ENCODE data around the gene MAGI1.

DNA sequence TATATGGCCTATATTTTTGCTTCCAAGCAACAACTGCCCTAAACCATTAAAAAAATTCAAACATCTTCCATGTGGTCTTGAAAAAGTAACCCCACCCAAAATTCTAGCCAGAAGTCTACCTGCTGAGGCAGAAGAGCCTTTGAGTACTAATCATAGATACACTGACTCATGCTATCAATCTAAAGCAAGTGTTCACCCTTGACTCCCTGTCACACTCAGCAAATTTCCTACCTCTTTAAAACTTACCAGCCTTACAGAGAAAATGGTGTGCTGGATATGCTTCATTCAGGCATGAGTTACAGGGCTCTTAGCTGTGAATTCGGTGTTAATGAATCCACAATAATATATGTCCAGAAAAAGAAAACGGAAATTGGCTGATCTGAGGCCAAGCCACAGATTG lies 373.8 kb downstream of the MAGI1 start:
- TF ChIP-seq ZFP3 (CRISPR knock-in tag; IDR thresholded peaks at IDR 0.05) (no peak), ZNF70 (CRISPR knock-in tag; IDR thresholded peaks at IDR 0.05) (no peak), PPARA (CRISPR knock-in tag; IDR thresholded peaks at IDR 0.05; ENCODE audit: borderline replicate concordance) (no peak), TCF4 (CRISPR knock-in tag; IDR thresholded peaks at IDR 0.05; ENCODE audit: borderline replicate concordance) (no peak), ZC3H10 (CRISPR knock-in tag; IDR thresholded peaks at IDR 0.05) (no peak), RARB (CRISPR knock-in tag; IDR thresholded peaks at IDR 0.05) (no peak), ZNF565 (CRISPR knock-in tag; conservative IDR thresholded peaks at IDR 0.05; ENCODE audit: low read depth) (no peak), OSR1 (CRISPR knock-in tag; IDR thresholded peaks at IDR 0.05) (no peak)
- TF ChIP-seq, protein P1, sequence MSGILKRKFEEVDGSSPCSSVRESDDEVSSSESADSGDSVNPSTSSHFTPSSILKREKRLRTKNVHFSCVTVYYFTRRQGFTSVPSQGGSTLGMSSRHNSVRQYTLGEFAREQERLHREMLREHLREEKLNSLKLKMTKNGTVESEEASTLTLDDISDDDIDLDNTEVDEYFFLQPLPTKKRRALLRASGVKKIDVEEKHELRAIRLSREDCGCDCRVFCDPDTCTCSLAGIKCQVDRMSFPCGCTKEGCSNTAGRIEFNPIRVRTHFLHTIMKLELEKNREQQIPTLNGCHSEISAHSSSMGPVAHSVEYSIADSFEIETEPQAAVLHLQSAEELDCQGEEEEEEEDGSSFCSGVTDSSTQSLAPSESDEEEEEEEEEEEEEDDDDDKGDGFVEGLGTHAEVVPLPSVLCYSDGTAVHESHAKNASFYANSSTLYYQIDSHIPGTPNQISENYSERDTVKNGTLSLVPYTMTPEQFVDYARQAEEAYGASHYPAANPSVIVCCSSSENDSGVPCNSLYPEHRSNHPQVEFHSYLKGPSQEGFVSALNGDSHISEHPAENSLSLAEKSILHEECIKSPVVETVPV (CRISPR knock-in tag; IDR thresholded peaks at IDR 0.05): no peak
- TF ChIP-seq, protein P2, sequence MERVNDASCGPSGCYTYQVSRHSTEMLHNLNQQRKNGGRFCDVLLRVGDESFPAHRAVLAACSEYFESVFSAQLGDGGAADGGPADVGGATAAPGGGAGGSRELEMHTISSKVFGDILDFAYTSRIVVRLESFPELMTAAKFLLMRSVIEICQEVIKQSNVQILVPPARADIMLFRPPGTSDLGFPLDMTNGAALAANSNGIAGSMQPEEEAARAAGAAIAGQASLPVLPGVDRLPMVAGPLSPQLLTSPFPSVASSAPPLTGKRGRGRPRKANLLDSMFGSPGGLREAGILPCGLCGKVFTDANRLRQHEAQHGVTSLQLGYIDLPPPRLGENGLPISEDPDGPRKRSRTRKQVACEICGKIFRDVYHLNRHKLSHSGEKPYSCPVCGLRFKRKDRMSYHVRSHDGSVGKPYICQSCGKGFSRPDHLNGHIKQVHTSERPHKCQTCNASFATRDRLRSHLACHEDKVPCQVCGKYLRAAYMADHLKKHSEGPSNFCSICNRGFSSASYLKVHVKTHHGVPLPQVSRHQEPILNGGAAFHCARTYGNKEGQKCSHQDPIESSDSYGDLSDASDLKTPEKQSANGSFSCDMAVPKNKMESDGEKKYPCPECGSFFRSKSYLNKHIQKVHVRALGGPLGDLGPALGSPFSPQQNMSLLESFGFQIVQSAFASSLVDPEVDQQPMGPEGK (CRISPR knock-in tag; IDR thresholded peaks at IDR 0.05; ENCODE audit: borderline replicate concordance): no peak
